K562 (cell line): ENCODE measurements around the gene AJM1.

ENCODE experiments used
- CEBPB ChIP-seq: fragments of 450-650 bp; IDR thresholded peaks from 2 replicates; pipeline ENCODE4 v1.6.1; 2016; ENCODE audit warnings: missing genetic modification characterization, missing compliant biosample characterization
- POLR2A ChIP-seq: fragments of 450-650 bp; conservative IDR thresholded peaks from 2 replicates; pipeline ENCODE4 v1.6.1; 2016
- TF ChIP-seq, protein P1 (sequence below): sonication (generic); formaldehyde crosslinking; IDR thresholded peaks from 2 replicates; pipeline ENCODE4 v1.8.0; 2022; ENCODE audit warnings: missing genetic modification reagents, mild to moderate bottlenecking, borderline replicate concordance

DNA sequence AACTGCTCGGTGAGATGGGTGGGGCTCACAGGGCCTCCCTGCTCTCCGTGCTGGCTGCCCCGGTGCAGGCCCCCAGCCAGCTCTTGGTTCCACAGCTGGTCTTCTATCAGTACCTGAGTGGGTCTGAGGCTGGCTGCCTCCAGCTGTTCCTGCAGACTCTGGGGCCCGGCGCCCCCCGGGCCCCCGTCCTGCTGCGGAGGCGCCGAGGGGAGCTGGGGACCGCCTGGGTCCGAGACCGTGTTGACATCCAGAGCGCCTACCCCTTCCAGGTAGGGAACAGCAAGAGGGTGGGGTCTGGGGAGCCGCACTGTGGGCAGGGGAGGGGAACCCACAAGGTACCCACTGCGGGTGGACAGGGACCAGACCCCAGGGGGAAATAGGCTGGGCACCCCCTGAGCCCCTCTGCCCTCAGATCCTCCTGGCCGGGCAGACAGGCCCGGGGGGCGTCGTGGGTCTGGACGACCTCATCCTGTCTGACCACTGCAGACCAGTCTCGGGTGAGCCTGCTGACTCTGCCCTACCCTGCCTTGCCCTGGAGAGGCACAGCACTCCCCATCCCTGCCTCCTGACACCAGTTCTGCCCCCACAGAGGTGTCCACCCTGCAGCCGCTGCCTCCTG, 12.7 kb downstream of the AJM1 start:
- no peak for TF ChIP-seq CEBPB (tag)
- TF ChIP-seq, protein P1, sequence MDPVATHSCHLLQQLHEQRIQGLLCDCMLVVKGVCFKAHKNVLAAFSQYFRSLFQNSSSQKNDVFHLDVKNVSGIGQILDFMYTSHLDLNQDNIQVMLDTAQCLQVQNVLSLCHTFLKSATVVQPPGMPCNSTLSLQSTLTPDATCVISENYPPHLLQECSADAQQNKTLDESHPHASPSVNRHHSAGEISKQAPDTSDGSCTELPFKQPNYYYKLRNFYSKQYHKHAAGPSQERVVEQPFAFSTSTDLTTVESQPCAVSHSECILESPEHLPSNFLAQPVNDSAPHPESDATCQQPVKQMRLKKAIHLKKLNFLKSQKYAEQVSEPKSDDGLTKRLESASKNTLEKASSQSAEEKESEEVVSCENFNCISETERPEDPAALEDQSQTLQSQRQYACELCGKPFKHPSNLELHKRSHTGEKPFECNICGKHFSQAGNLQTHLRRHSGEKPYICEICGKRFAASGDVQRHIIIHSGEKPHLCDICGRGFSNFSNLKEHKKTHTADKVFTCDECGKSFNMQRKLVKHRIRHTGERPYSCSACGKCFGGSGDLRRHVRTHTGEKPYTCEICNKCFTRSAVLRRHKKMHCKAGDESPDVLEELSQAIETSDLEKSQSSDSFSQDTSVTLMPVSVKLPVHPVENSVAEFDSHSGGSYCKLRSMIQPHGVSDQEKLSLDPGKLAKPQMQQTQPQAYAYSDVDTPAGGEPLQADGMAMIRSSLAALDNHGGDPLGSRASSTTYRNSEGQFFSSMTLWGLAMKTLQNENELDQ (CRISPR knock-in tag), result no peak
- TF ChIP-seq POLR2A, result no peak
